HepG2 (cell line): ENCODE measurements around the gene NKD1. TPM values are rescaled to one million over a fixed set of nuclear protein-coding genes. Genes with fewer than 3 reads are reported as not detected.

ENCODE experiments used
- ATAC-seq: fragments of 200-7000 bp; cut with Tn5 transposase; 3 replicates; pipeline ENCODE4 v1.9.1; 2020; ENCODE audit warnings: mild to moderate bottlenecking, moderate library complexity
- BruUV-seq: library from RNA; stranded (reverse); fragments of 400-500 nt; replicated peaks from 2 replicates; lab custom pipeline; 2021; lab: Mats Ljungman, UMichigan
- CTCF ChIA-PET: fragments of 300-600 bp; formaldehyde crosslinking; extraction: SDS; loops from one replicate; lab custom pipeline; 2021; ENCODE audit warnings: low total read pairs, inconsistent platforms, low intra/inter-chr PET ratio; lab: Yijun Ruan, JAX
- POLR2A ChIA-PET: fragments of 350-600 bp; sonication (Branson Sonifier 250); formaldehyde crosslinking; loops from one replicate; lab custom pipeline; 2020; ENCODE audit warnings: antibody characterized with exemption, inconsistent platforms; lab: Yijun Ruan, JAX
- DNase-seq: peaks from one replicate; pipeline ENCODE4 v3.0.0-alpha.2; 2015; ENCODE audit warnings: low spot score
- FAIRE-seq: peaks from 3 replicates; lab custom pipeline; 2011; peaks lifted over from hg19 to GRCh38; lab: Jason Lieb, UNC
- H2AFZ ChIP-seq: one replicate; pipeline ENCODE4 v1.6.1; 2011; ENCODE audit warnings: low read length, inconsistent platforms
- H3K27ac ChIP-seq: fragments of 300-600 bp; 3 replicates; pipeline ENCODE4 v1.8.0; 2011; ENCODE audit warnings: mixed run types, mild to moderate bottlenecking, mixed read lengths, low read length, inconsistent platforms; ENCODE audit not compliant: insufficient read depth; ENCODE audit errors: extremely low read length
- H3K27me3 ChIP-seq, 2 experiments: fragments of 200-600 bp in 1 of 2; 2 replicates in 1 of 2; 3 replicates in 1 of 2; pipeline versions ENCODE4 v1.6.0 to v1.8.0; 2011; ENCODE audit warnings: low read length in 2 of 2, mild to moderate bottlenecking in 2 of 2, moderate library complexity in 2 of 2, inconsistent platforms in 1 of 2; ENCODE audit not compliant: insufficient read depth in 2 of 2, control insufficient read depth in 1 of 2
- H3K36me3 ChIP-seq, 2 experiments: fragments of 200-600 bp in 1 of 2; replicated peaks in 1 of 2; 2 replicates in 1 of 2; 3 replicates in 1 of 2; pipeline versions ENCODE4 v1.5.1 to v1.8.0; 2011; ENCODE audit warnings: low read length in 2 of 2, inconsistent platforms in 1 of 2; ENCODE audit not compliant: insufficient read depth in 2 of 2, control insufficient read depth in 1 of 2
- H3K4me1 ChIP-seq: 2 replicates; pipeline ENCODE4 v1.5.1; 2012; ENCODE audit warnings: low read length, inconsistent platforms; ENCODE audit not compliant: insufficient read depth
- H3K4me2 ChIP-seq: 2 replicates; pipeline ENCODE4 v1.6.0; 2011; ENCODE audit warnings: low read depth, low read length, inconsistent platforms
- H3K4me3 ChIP-seq, 3 experiments: fragments of 200-600 bp in 1 of 3; sonication (generic), shearing (Covaris generic) in 1 of 3; replicated peaks in 1 of 3; 2 replicates each; pipeline ENCODE4 v1.5.1; 2011 to 2016; ENCODE audit warnings: low read length in 3 of 3, inconsistent platforms in 2 of 3, low read depth in 2 of 3, mild to moderate bottlenecking in 2 of 3, control low read depth in 1 of 3, mixed read lengths in 1 of 3; ENCODE audit not compliant: insufficient read depth in 1 of 3
- H3K79me2 ChIP-seq: one replicate; pipeline ENCODE4 v1.6.1; 2011; ENCODE audit warnings: low read length, inconsistent platforms; ENCODE audit not compliant: insufficient read depth
- H3K9ac ChIP-seq: 2 replicates; pipeline ENCODE4 v1.6.0; 2011; ENCODE audit warnings: mild to moderate bottlenecking, low read depth, low read length, inconsistent platforms; ENCODE audit not compliant: insufficient read depth
- H3K9me3 ChIP-seq: 2 replicates; pipeline ENCODE4 v1.5.1; 2012; ENCODE audit warnings: mild to moderate bottlenecking, low read length
- H4K20me1 ChIP-seq: 2 replicates; pipeline ENCODE4 v1.6.0; 2011; ENCODE audit warnings: inconsistent platforms, mild to moderate bottlenecking, low read length, moderate library complexity; ENCODE audit not compliant: insufficient read depth
- AHR ChIP-seq: IDR thresholded peaks from 2 replicates; pipeline ENCODE4 v1.6.1; 2018; ENCODE audit warnings: missing genetic modification reagents, missing compliant biosample characterization
- KDM5B ChIP-seq: sonication (generic); formaldehyde crosslinking; IDR thresholded peaks from 2 replicates; pipeline ENCODE4 v1.4.0; 2020; ENCODE audit warnings: missing genetic modification reagents, mild to moderate bottlenecking, borderline replicate concordance
- NR2F1 ChIP-seq, 2 experiments: fragments of 450-650 bp in 1 of 2; formaldehyde crosslinking in 1 of 2; IDR thresholded peaks; 2 replicates each; pipeline versions ENCODE4 v1.5.0 to v1.6.1; 2016 to 2020; ENCODE audit warnings: mild to moderate bottlenecking in 1 of 2, missing compliant biosample characterization in 1 of 2, missing genetic modification reagents in 1 of 2, moderate library complexity in 1 of 2
- PATZ1 ChIP-seq: sonication (generic); formaldehyde crosslinking; IDR thresholded peaks from 2 replicates; pipeline ENCODE4 v1.4.0; 2020; ENCODE audit warnings: missing genetic modification reagents
- RBM22 ChIP-seq: fragments of 200-400 bp; formaldehyde crosslinking; optimal IDR thresholded peaks from 2 replicates; pipeline ENCODE3; 2017; ENCODE audit warnings: mild to moderate bottlenecking, low read length, moderate library complexity
- RFX5 ChIP-seq: IDR thresholded peaks from 2 replicates; pipeline ENCODE4 v1.6.1; 2011; ENCODE audit warnings: low read depth, low read length, improper control_type of control experiment
- ZNF329 ChIP-seq: sonication (generic); formaldehyde crosslinking; IDR thresholded peaks from 2 replicates; pipeline ENCODE4 v1.9.0; 2021; ENCODE audit warnings: low read depth, mild to moderate bottlenecking, missing genetic modification reagents
- ZNF33A ChIP-seq: sonication (generic); formaldehyde crosslinking; IDR thresholded peaks from 2 replicates; pipeline ENCODE4 v1.5.1; 2020; ENCODE audit warnings: missing genetic modification reagents, mild to moderate bottlenecking, moderate library complexity, borderline replicate concordance
- ZNF432 ChIP-seq: sonication (generic); formaldehyde crosslinking; IDR thresholded peaks from 2 replicates; pipeline ENCODE4 v1.5.0; 2020; ENCODE audit warnings: missing genetic modification reagents, mild to moderate bottlenecking, borderline replicate concordance
- ZNF577 ChIP-seq: sonication (generic); formaldehyde crosslinking; IDR thresholded peaks from 2 replicates; pipeline ENCODE4 v1.4.0; 2020; ENCODE audit warnings: mild to moderate bottlenecking, low read depth, missing genetic modification reagents, borderline replicate concordance
- ZSCAN25 ChIP-seq: sonication (generic); formaldehyde crosslinking; IDR thresholded peaks from 2 replicates; pipeline ENCODE4 v1.8.0; 2022; ENCODE audit warnings: mild to moderate bottlenecking, missing genetic modification reagents
- WGBS: methylation state at CpG from one replicate; pipeline ENCODE4 v1.1.6; 2017; ENCODE audit warnings: low lambda C conversion rate; 5-methylcytosine and 5-hydroxymethylcytosine counted together
- in situ Hi-C: cut with HindIII; loops from 2 replicates; pipeline ENCODE4 v1.10.0; 2017; ENCODE audit warnings: low pct_unique_long_range_greater_than_20kb; ENCODE audit not compliant: extremely low pct_ligation_motif_present
- intact Hi-C: fragments of 100-400 bp; cut with micrococcal nuclease; formaldehyde crosslinking; loops from one replicate; pipeline ENCODE4 v1.10.0; 2022; ENCODE audit not compliant: unreplicated experiment
- polyA plus RNA-seq, 8 experiments: library from polyadenylated mRNA; depleted of rRNA in 3 of 8; stranded (reverse) in 7 of 8; unstranded in 1 of 8; fragments of >200 nt; fragmentation: Illumina TruSeq in 4 of 8; extraction: Trizol in 4 of 8; gene quantifications; 2 replicates each; pipeline versions ENCODE4 v1.2.1 to v1.2.3, GENCODE V29; 2011 to 2016; ENCODE audit warnings: low read depth in 4 of 8, missing spikeins in 1 of 8, mixed read lengths in 1 of 8; ENCODE audit not compliant: insufficient read depth in 1 of 8
- total RNA-seq, 5 experiments: library from RNA; depleted of rRNA; stranded (reverse); fragments of >200 nt; fragmentation: Illumina TruSeq; extraction: Trizol; gene quantifications; 2 replicates each; pipeline ENCODE4 v1.2.3, GENCODE V29; 2016; ENCODE audit warnings: low read depth in 1 of 5

NKD1 gene
- total and polyA plus RNA-seq, 2 of the 13 experiments (the other 11 are each of a cell fraction or from before 2014, with no cell fraction given): 70.4 to 121 TPM

DNA sequence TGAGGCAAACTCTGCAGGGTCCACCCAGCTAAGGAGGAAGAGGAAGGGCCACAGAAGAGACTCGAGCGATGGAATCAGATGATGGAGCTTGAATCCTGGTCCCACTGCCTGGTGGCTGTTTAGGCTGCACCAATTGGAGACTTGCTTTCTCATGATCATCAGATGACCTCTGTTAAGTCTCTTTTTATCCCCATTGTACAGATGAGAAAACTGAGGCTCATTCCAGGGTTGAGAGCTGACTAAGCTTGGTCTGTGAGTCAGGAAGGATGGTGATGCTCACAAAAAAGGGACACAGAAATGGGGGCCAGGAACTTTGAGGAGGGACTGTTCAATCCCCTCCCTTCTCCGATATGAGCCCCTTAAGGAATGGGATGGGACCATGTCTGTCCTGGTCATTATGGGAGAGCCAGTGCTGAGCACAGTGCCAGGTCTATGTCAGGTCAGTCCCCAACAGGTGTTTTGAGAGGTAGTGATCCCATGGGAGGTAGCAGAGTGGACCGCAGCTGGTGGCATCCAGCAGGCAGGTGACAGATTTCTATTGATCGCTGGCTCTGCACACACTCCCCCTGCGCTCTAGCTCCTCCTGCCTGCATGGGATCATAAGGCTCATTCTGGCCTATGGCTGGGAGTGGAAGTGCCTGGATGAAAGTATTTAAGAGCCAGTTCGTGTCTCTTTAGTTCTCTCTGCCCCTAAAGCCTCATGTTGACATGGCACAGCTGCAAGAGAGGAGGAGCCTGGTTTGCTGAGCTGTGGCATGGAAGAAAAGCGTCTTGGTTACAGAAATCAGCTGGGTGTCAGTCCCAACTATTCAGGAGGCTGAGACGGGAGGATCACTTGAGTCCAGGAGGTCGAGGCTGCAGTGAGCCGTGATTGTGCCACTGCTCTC lies 105.7 kb downstream of the NKD1 start (continued):
- TF ChIP-seq PATZ1 (CRISPR knock-in tag) (no peak), ZNF33A (CRISPR knock-in tag) (no peak), ZSCAN25 (peak; percentile 99), RBM22 (no peak), AHR (CRISPR knock-in tag) (no peak)

- BruUV-seq: no TSS peak
- POLR2A ChIA-PET: no interaction called here
- WGBS: 82% methylated on average over 3 of the region's 3 CpGs
- H4K20me1 ChIP-seq: no peaks in the 10 kb centered on the region
- TF ChIP-seq KDM5B (CRISPR knock-in tag): no peak
- peak; percentile 97 for TF ChIP-seq ZNF329
- TF ChIP-seq NR2F1 (CRISPR knock-in tag; IDR thresholded peaks at IDR 0.05): no peak
- TF ChIP-seq ZNF432 (CRISPR knock-in tag): no peak
- TF ChIP-seq ZNF577 (CRISPR knock-in tag): no peak
- no peak for TF ChIP-seq RFX5
- TF ChIP-seq, all 625 proteins: peak for 1
- no peaks in the 10 kb centered on the region for H3K9me3 ChIP-seq
- no peak overlapping the region for H3K4me2 ChIP-seq
- H3K79me2 ChIP-seq: no peaks in the 10 kb centered on the region
- no peak overlapping the region for H3K4me3 ChIP-seq
- no peak overlapping the region for H2AFZ ChIP-seq
- H3K4me1 ChIP-seq: peaks cover 15% of the 10 kb centered on the region
- DNase-seq (no peak), FAIRE-seq (no peak), ATAC-seq (no peak)
- H3K9ac ChIP-seq: no peak overlapping the region
- H3K27me3 ChIP-seq: peaks cover 0 to 1% of the 10 kb centered on the region in 2 experiments; a peak in 1 of 5 replicates
- intact Hi-C loops (no loop called here), in situ Hi-C loops (no loop called here)
- no peaks in the 10 kb centered on the region for H3K36me3 ChIP-seq
- H3K27ac ChIP-seq: no peak overlapping the region
- CTCF ChIA-PET: no interaction called here
Measured at GRCh38 chr16:50655558-50656055, 107.4 kb downstream of the NKD1 start.
